ENCODE data around the gene ZSCAN9.

The ZSCAN9 gene

DNA sequence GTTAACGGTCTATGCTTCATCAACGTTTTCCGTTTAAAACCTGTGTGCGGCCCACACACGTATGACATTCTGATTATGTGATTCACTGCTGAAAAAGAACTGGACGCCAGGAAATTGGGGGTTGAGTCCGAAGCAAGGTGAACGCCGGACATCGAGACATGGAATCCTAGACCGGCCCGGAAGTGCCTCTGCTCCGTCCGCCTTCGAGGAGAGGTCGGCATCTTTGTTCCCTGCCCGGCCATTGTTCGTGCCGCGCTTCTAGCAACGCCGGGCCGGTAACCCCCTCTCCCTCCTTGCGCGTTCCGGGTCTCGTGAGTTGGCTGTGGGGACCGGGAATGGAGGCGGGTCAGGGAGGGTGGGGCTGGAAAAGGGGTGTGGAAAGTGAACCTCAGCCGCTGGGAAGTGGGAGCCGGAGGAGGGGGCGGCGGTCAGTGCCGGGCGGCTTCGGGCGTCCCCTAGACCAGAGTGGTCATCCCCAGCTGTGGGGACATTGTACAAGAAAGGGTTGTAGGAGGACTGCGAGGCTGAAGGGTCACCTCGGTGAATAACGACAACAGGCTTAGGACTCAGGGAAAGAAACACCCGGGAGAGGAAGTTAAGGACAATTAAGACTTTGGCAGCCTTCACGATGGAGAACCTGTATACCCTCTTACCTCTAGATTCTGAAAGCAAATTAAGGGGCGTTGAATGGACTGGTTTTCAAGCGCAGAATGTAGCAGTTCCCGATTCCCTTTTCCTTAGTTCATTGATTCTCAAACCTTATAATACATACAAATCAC is at the start of gene ZSCAN9:
ZSCAN9 (plus strand) TSS at position 220 of the 779 bp plus-strand sequence. CDS start 1,810 bp downstream, outside the sequence.
- H3K4me3 ChIP-seq (ENCODE audit: low read depth in 1 of 2, low read length in 2 of 2): peak within 1 kb of the TSS; percentile 82 to 95
- H3K4me1 ChIP-seq (ENCODE audit: insufficient read depth, low read length): peaks cover 21% of the 10 kb centered on the region
- peaks cover 28% of the 10 kb centered on the region for H3K36me3 ChIP-seq (ENCODE audit: insufficient read depth, low read length)
- H3K9me3 ChIP-seq (ENCODE audit: low read length): no peaks in the 10 kb centered on the region
- H3K27me3 ChIP-seq (ENCODE audit: control insufficient read depth in 1 of 2, insufficient read depth in 2 of 2, low read length in 2 of 2): no peaks in the 10 kb centered on the region
- H3K27ac ChIP-seq (ENCODE audit: low read depth, low read length): peak within 1 kb of the TSS; percentile 78
- H3K9ac ChIP-seq (ENCODE audit: low read length): peak within 1 kb of the TSS; percentile 65

DNA sequence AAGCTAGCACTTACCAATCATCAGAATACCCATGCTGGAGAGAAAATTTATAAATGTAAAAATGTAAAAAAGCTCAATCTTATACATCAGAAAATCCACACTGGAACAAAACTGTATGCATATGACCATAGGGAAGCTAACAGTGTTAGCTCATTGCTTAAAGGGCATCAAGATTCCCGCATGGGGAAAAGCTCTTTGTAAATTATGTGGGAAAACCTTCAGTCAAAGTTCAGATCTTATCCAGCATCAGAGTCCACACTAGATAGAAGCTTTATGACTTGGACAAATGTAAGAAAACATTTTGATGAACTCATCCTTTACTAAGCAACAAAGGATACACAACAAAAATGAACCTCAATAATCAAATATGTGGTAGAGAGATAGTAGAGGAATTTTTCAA is 48.7 kb upstream of the ZSCAN9 start:
- no peak overlapping the region for H3K4me3 ChIP-seq (ENCODE audit: low read depth in 1 of 2, low read length in 2 of 2)
- H3K9me3 ChIP-seq (ENCODE audit: low read length): no peaks in the 10 kb centered on the region
- H3K9ac ChIP-seq (ENCODE audit: low read length): no peak overlapping the region
- H3K36me3 ChIP-seq (ENCODE audit: insufficient read depth, low read length): peaks cover 2% of the 10 kb centered on the region
- H3K27ac ChIP-seq (ENCODE audit: low read depth, low read length): no peak overlapping the region
- no peaks in the 10 kb centered on the region for H3K4me1 ChIP-seq (ENCODE audit: insufficient read depth, low read length)
- H3K27me3 ChIP-seq (ENCODE audit: control insufficient read depth in 1 of 2, insufficient read depth in 2 of 2, low read length in 2 of 2): no peaks in the 10 kb centered on the region

DNA sequence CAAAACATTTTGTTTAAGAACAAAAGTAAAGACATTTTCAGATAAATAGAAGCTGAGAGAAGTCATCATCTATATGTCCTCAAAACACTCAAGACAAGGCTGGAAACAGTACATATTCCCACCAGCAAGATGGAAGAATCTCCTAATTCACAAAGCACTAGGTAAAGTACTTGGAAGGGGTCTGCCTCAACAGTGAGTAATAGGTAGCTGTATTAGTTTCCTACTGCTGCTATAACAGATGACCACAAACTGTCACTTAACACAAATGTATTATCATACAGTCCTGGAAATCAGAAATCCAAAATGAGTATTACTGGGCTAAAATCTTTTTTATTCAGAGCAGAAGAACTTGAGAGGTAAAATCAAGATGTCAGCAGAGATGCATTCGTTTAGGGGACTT is 42.8 kb upstream of the ZSCAN9 start:
- H3K27me3 ChIP-seq (ENCODE audit: control insufficient read depth in 1 of 2, insufficient read depth in 2 of 2, low read length in 2 of 2): no peaks in the 10 kb centered on the region
- H3K27ac ChIP-seq (ENCODE audit: low read depth, low read length): no peak overlapping the region
- no peaks in the 10 kb centered on the region for H3K4me1 ChIP-seq (ENCODE audit: insufficient read depth, low read length)
- no peak overlapping the region for H3K9ac ChIP-seq (ENCODE audit: low read length)
- no peaks in the 10 kb centered on the region for H3K36me3 ChIP-seq (ENCODE audit: insufficient read depth, low read length)
- no peaks in the 10 kb centered on the region for H3K9me3 ChIP-seq (ENCODE audit: low read length)
- H3K4me3 ChIP-seq (ENCODE audit: low read depth in 1 of 2, low read length in 2 of 2): no peak overlapping the region

DNA sequence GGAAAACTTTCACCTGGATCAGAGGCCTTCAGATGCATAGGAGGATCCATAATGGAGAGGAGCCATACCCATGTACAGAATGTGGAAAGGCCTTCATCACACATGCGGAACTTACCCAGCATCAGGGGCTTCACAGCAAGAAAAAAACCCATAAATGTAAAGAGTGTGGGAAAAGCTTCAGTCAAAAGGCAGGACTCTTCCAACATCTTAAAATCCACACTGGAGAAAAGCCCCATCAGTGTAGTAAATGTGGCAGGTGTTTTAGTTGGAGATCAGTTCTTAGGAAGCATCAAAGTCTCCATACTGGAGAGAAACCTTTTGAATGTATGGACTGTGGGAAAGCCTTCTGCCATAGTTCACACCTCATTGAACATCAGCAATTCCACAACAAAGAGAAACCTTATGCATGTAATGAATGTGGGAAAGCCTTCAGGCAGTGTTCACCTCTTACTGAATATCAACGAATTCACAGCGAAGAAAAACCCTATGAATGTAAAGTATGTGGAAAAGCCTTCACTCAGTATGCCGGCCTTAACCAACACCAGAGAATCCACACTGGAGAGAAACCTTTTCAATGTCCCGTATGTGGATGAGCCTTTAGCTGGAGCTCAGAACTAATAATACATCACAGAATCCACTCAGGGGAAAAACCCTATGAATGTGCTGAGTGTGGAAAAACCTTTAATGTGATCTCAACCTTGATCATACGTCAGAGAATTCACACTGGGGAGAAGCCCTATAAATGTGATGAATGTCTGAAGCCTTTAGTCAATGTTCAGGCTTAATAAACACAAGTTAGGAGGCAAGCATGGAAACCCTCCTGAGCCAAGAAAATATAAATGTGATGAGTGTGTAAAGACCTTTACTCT is 36.7 kb upstream of the ZSCAN9 start:
- H3K4me1 ChIP-seq (ENCODE audit: insufficient read depth, low read length): no peaks in the 10 kb centered on the region
- H3K9me3 ChIP-seq (ENCODE audit: low read length): peaks cover 24% of the 10 kb centered on the region
- no peak overlapping the region for H3K27ac ChIP-seq (ENCODE audit: low read depth, low read length)
- no peaks in the 10 kb centered on the region for H3K27me3 ChIP-seq (ENCODE audit: control insufficient read depth in 1 of 2, insufficient read depth in 2 of 2, low read length in 2 of 2)
- no peaks in the 10 kb centered on the region for H3K36me3 ChIP-seq (ENCODE audit: insufficient read depth, low read length)
- no peak overlapping the region for H3K9ac ChIP-seq (ENCODE audit: low read length)
- H3K4me3 ChIP-seq (ENCODE audit: low read depth in 1 of 2, low read length in 2 of 2): peak overlapping the region in 1 of 2 donors; percentile 24

DNA sequence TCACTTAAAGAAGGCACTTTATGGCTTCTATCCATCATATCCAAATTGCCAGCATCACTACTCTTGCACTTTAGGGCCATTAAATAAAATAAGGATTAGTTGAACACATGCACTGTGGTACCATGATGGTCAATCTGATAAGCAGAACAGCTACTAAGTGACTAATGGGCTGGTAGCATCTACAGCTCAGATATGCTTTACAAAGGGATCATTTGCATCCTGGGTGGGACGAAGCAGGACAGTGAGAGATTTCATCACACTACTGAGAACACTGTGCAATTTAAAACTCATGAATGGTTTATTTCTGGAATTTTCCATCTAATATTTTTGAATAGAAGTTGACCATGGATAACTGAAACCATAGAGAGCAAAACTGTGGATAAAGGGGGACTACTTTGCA is 25.1 kb upstream of the ZSCAN9 start:
- H3K9ac ChIP-seq (ENCODE audit: low read length): no peak overlapping the region
- no peak overlapping the region for H3K27ac ChIP-seq (ENCODE audit: low read depth, low read length)
- no peak overlapping the region for H3K4me3 ChIP-seq (ENCODE audit: low read depth in 1 of 2, low read length in 2 of 2)
- peaks cover 6% of the 10 kb centered on the region for H3K9me3 ChIP-seq (ENCODE audit: low read length)
- no peaks in the 10 kb centered on the region for H3K27me3 ChIP-seq (ENCODE audit: control insufficient read depth in 1 of 2, insufficient read depth in 2 of 2, low read length in 2 of 2)
- H3K4me1 ChIP-seq (ENCODE audit: insufficient read depth, low read length): no peaks in the 10 kb centered on the region
- no peaks in the 10 kb centered on the region for H3K36me3 ChIP-seq (ENCODE audit: insufficient read depth, low read length)

DNA sequence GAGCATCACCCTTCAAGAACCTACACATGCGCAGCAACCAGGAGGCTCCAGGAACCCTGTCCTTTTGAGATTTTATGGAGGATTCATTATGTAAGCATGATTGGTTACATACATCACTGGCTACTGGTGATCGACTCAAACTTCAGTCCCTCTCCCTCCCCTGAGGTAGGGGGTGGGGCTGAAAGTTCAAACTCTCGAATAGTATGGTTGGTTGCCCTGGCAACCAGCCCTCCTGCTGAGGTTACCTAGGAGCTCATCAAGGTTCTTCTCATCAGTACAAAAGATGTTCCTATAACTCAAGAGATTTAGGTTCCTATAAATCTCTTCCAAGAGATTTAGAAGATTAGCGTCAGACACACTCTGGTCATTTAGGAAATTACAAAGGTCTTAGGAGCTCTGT is 21.9 kb upstream of the ZSCAN9 start:
- Histone ChIP-seq H3K9ac (ENCODE audit: low read length) (no peak overlapping the region), H3K27ac (ENCODE audit: low read depth, low read length) (no peak overlapping the region), H3K4me1 (ENCODE audit: insufficient read depth, low read length) (no peaks in the 10 kb centered on the region), H3K27me3 (ENCODE audit: control insufficient read depth in 1 of 2, insufficient read depth in 2 of 2, low read length in 2 of 2) (peaks cover 14 to 20% of the 10 kb centered on the region in 2 donors), H3K9me3 (ENCODE audit: low read length) (peaks cover 16% of the 10 kb centered on the region), H3K4me3 (ENCODE audit: low read depth in 1 of 2, low read length in 2 of 2) (no peak overlapping the region), H3K36me3 (ENCODE audit: insufficient read depth, low read length) (no peaks in the 10 kb centered on the region)

DNA sequence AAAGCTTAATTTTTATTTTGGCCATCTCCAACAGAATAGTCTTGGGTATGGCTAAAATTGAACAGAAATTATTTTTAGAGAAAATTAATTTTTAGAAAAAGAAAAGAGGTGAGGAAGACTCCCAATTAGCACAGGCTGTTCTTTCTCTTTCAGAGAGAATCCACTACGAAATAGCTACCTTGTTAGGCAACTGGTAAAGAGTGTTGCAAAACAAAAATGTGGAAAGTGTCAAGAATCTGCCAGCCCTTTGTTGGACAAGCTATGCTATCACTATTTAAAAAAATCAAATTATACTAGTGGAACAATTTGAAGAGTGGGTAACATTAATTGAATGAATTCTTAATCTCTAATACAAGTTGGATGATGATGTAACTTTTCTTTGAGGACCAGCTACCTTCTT is 19.2 kb upstream of the ZSCAN9 start:
- H3K9me3 ChIP-seq (ENCODE audit: low read length): peaks cover 10% of the 10 kb centered on the region
- no peaks in the 10 kb centered on the region for H3K4me1 ChIP-seq (ENCODE audit: insufficient read depth, low read length)
- H3K4me3 ChIP-seq (ENCODE audit: low read depth in 1 of 2, low read length in 2 of 2): no peak overlapping the region
- H3K9ac ChIP-seq (ENCODE audit: low read length): no peak overlapping the region
- H3K27me3 ChIP-seq (ENCODE audit: control insufficient read depth in 1 of 2, insufficient read depth in 2 of 2, low read length in 2 of 2): peaks cover 39 to 40% of the 10 kb centered on the region in 2 donors
- H3K27ac ChIP-seq (ENCODE audit: low read depth, low read length): no peak overlapping the region
- no peaks in the 10 kb centered on the region for H3K36me3 ChIP-seq (ENCODE audit: insufficient read depth, low read length)

DNA sequence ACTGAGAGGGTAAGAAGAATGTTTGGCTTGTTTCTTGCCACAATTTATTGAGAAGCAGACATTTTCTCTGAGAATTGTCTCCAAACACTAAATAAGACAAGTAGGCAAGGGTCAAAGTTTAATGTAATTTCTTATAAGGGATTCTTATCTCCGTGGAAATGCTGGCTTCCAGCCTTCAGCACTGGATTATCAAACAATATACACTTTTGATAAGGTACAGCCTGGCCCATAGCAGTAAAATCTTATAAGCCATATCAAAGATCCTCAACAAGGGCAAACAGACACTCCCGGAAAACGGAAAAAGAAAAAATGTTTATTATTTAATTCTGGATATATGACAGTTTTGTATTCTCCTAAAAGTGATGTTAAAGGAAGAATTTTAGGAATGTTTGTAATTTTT is 18.5 kb upstream of the ZSCAN9 start:
- Histone ChIP-seq H3K27ac (ENCODE audit: low read depth, low read length) (no peak overlapping the region), H3K4me3 (ENCODE audit: low read depth in 1 of 2, low read length in 2 of 2) (no peak overlapping the region), H3K27me3 (ENCODE audit: control insufficient read depth in 1 of 2, insufficient read depth in 2 of 2, low read length in 2 of 2) (peaks cover 41 to 46% of the 10 kb centered on the region in 2 donors)

DNA sequence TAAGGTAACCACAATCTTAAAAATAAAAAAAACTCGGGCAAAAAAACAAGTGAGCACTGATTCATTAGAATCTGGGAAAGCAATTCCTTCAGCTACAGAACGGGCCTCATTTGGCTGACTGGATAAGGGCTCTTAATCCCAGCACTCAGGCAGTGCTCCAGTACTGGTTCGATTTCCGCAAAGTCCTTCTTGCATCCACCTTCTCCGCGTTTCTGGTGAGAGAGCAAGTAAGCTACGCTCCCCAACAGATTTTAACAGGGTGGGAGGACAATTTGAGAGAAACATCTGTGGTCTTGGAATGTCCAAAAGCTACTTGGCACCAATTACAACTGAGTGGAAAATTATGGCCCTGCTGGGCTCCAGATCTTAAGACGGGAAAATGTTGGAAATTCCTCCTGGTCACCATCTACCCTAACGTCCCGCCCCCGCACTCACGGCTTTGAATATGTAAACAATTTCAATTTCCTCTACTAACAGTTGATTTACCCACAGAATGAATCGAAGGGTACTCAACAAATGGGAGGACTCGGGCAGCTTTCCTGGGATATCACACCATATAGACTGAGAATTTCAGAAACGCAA is 18.1 kb upstream of the ZSCAN9 start:
- peak overlapping the region in 1 of 2 donors; percentile 22 for H3K4me3 ChIP-seq (ENCODE audit: low read depth in 1 of 2, low read length in 2 of 2)
- H3K9ac ChIP-seq (ENCODE audit: low read length): no peak overlapping the region
- H3K9me3 ChIP-seq (ENCODE audit: low read length): peaks cover 10% of the 10 kb centered on the region
- H3K4me1 ChIP-seq (ENCODE audit: insufficient read depth, low read length): no peaks in the 10 kb centered on the region
- H3K27me3 ChIP-seq (ENCODE audit: control insufficient read depth in 1 of 2, insufficient read depth in 2 of 2, low read length in 2 of 2): peaks cover 46 to 51% of the 10 kb centered on the region in 2 donors
- H3K27ac ChIP-seq (ENCODE audit: low read depth, low read length): no peak overlapping the region
- H3K36me3 ChIP-seq (ENCODE audit: insufficient read depth, low read length): no peaks in the 10 kb centered on the region

More for the DNA sequence above, 18.5 kb upstream of the ZSCAN9 start:
- H3K4me1 ChIP-seq (ENCODE audit: insufficient read depth, low read length): no peaks in the 10 kb centered on the region
- no peak overlapping the region for H3K9ac ChIP-seq (ENCODE audit: low read length)
- H3K9me3 ChIP-seq (ENCODE audit: low read length): peaks cover 10% of the 10 kb centered on the region
- no peaks in the 10 kb centered on the region for H3K36me3 ChIP-seq (ENCODE audit: insufficient read depth, low read length)

DNA sequence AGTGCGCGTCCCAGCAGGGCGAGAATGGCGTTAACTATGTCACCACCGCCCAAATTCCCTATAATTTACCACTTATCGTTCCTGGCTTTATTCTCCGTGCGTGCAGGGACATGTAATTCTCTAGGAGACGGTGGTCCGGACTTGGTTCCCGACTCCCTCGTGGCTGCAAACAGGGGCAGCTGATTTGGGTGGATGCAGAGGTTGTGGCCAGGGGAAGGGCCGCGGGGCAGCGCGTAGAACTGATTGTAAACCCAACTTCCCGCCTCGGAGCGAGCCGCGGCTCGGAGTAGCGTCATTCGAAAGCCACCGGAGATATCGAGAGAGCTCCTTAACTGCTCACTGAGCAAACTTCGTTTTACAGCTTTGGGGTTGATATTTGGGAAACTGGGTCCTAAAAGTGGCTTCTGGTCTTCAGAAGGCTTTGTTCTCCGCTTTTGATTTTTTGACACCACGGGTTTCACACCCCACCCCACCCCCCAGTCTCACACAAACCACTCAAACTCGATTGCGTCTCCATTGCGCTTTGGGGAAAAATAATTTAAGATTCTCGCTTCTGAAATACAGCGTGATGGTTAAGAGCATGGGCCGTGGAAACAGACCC is 17.5 kb upstream of the ZSCAN9 start:
- H3K9ac ChIP-seq (ENCODE audit: low read length): no peak overlapping the region
- no peaks in the 10 kb centered on the region for H3K36me3 ChIP-seq (ENCODE audit: insufficient read depth, low read length)
- no peaks in the 10 kb centered on the region for H3K4me1 ChIP-seq (ENCODE audit: insufficient read depth, low read length)
- H3K9me3 ChIP-seq (ENCODE audit: low read length): peaks cover 10% of the 10 kb centered on the region
- no peak overlapping the region for H3K27ac ChIP-seq (ENCODE audit: low read depth, low read length)
- peak overlapping the region; percentile 4 to 22 for H3K4me3 ChIP-seq (ENCODE audit: low read depth in 1 of 2, low read length in 2 of 2)
- peaks cover 52 to 57% of the 10 kb centered on the region in 2 donors for H3K27me3 ChIP-seq (ENCODE audit: control insufficient read depth in 1 of 2, insufficient read depth in 2 of 2, low read length in 2 of 2)

DNA sequence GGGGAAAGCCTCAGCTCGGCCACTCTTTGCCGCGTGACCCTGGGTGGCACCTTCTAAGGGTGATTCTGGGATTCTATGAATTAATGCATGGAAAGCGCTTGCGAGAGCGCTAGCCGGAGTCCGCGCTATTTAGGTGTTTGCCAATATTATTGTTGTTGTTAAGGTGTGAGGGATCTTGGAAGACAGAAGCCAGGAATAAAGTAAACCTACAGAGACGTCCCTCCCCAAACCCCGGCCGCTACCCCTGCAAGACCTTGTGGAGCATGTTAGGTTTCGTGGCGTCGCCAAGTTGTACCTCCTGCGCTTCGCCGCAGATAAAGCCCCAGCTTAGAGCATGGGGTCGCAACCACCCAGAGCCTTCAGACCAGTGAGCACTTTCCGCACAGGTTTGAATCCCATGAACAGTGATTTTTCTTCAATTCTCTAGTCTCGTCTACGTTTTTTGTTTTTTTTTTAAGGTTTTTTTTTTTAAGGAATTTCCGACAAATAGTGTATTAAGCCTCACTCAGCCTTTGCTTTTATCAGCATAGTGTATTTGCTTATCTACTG is 16.9 kb upstream of the ZSCAN9 start:
- H3K4me3 ChIP-seq (ENCODE audit: low read depth in 1 of 2, low read length in 2 of 2): peak overlapping the region; percentile 4 to 22
- no peaks in the 10 kb centered on the region for H3K36me3 ChIP-seq (ENCODE audit: insufficient read depth, low read length)
- peaks cover 10% of the 10 kb centered on the region for H3K9me3 ChIP-seq (ENCODE audit: low read length)
- H3K4me1 ChIP-seq (ENCODE audit: insufficient read depth, low read length): no peaks in the 10 kb centered on the region
- H3K27me3 ChIP-seq (ENCODE audit: control insufficient read depth in 1 of 2, insufficient read depth in 2 of 2, low read length in 2 of 2): peaks cover 53 to 62% of the 10 kb centered on the region in 2 donors
- no peak overlapping the region for H3K27ac ChIP-seq (ENCODE audit: low read depth, low read length)
- H3K9ac ChIP-seq (ENCODE audit: low read length): no peak overlapping the region

Data from muscle layer of colon (tissue), 2 donors.